Measurements from ENCODE around the gene KIFC3.
"Not testable (repeated sequence)": the region's sequence is repeated elsewhere in the genome, so short reads cannot be mapped to it uniquely, and the experiment has no call there.

The KIFC3 gene

DNA sequence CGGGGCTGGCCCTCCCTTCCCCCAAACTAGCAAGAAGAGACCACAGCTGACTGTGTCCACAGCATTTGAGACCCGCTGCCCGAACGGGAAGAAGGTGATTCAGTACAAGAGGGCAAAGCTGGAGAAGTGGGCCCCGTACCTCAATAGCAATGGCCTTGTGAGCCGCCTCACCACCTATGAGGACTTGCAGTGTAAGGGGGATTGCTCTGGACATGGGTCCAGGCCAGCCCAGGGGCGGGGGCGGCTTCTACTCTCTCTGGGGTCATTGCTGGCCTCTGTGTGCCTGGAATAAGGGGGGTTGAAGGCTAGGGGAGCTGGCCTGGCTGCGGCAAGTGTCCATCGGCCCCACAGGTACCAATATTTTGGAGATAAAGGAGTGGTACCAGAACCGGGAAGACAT lies 79.6 kb downstream of the KIFC3 start:
- no peak for DNase-seq (ENCODE audit: low read depth, low spot score)

DNA sequence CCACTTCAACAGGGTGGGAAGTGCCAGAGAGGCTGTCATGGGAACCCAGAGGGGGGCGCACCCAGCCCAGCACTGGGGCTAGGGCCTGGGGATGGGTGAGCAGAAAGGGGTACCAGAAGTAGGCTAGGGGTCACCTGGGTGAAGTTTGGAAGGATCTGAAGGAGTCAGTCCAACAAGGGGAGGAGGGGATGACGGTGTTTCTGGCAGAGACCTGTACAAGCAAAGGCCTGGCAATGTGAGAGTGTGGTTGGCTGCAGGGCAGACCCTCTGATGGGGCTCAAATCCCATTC lies 80.1 kb downstream of the KIFC3 start:
- no peak for DNase-seq (ENCODE audit: low read depth, low spot score)

DNA sequence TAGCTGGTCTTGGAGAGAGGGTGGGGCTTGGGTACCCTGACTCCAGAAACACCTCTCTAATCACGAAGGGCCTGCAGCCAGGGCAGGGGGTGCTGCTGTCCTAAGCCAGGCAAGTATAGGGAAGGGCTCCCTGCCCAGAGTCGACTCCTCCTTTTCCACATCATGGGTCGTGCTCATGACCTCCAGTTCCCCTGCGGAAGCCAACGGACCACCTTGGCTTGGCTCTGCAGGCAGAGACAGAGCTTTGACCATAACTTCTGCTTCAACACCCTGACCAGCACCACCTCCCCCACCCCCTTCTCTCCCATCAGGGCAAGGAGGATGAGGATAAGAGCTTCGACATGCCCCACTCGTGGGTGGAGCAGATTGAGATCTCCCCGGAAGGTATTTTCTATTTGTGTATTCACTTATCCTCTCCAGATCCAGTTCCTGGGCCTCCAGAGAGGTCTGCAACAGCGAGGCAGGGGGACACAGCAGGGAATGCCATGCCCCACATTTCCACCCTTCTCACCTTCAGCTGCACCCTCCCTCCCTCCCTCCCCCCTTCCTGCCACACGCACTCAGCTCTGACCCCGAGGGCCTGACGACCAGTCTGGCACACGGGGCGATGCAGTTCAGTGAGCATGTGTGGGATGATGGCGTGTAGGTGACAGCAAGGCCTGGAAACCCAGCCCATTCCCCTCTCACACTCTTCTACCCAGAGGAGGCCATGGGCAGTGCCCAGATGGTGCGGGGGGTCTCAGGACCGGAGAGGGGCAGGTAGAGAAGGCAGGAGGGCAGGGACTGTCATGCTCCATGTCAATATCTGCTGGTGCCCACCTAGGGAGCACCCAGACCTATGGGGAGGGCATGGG lies 80.7 kb downstream of the KIFC3 start:
- DNase-seq (ENCODE audit: low read depth, low spot score): no peak

DNA sequence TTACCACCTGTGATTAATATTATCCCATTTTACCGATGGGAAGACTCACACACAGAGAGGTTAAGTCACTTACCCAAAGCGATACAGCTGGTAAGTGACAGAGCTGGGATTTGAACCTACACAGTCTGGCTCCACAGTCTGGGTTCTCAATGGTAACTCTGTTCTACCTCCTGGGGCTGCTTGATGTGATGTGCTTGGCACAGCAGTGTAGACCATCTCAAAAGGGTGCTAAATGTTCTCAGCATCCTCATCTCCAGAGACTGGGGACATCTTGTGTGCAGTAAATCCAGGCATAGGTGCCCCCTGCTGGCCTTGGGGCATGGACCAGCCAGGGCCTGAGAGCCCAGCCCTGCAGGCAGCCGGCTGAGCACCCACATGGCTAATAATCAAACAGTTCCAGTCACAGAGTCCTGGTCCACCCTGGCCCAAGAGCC lies 82.1 kb downstream of the KIFC3 start:
- DNase-seq (ENCODE audit: low read depth, low spot score): no peak

DNA sequence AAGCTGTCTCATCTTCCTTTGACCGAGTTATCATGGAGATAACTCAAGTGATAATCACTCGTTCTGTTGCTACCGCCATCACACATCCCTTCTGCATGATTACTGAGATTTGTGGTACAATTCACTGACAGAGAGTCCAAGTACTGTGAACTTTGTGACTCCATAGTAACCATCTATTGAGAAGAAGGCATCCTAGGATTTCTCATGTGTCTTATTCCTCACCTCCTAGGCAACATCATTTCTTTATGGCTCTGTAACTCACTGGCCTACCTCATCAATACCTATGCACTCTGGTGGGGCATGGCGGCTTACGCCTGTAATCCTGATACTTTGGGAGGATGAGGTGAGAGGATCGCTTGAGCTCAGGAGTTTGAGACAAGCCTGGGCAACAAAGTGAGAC lies 88.2 kb downstream of the KIFC3 start:
- no peak for DNase-seq (ENCODE audit: low read depth, low spot score)

DNA sequence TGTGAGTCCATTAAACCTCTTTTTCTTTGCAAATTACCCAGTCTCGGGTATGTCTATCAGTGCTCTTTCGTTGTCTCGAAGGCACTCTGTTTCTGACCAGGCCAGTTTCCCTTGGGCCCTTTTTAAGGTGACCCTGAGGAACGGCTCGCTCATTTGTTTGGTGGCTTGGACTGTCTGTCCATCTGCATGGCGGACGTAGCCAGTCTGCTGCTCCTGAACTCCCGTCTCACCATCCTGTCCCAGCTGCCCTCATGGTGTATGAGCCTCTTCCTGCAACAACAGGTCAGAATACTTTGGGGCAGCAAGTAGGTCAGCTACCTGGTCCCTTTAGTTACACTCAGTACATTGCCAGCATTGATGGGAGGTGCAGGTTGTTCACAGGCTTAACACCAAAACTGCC lies 88.7 kb downstream of the KIFC3 start:
- no peak for DNase-seq (ENCODE audit: low read depth, low spot score)

DNA sequence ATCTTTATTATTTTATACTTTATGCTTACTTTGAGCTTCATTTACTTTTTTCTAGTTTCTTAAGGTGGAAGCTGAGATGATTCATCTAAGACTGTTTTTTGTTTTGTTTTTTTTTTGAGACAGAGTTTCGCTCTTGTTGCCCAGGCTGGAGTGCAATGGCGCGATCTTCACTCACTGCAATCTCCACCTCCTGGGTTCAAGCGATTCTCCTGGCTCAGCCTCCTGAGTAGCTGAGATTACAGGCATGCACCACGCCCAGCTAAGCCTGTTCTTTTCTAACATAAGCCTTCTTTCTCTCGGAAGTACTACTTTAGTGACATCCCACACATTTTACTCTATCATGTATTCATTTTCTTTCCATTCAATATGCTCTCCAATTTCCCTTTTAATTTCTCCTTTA lies 89.7 kb downstream of the KIFC3 start:
- DNase-seq (ENCODE audit: low read depth, low spot score): not testable (repeated sequence)

DNA sequence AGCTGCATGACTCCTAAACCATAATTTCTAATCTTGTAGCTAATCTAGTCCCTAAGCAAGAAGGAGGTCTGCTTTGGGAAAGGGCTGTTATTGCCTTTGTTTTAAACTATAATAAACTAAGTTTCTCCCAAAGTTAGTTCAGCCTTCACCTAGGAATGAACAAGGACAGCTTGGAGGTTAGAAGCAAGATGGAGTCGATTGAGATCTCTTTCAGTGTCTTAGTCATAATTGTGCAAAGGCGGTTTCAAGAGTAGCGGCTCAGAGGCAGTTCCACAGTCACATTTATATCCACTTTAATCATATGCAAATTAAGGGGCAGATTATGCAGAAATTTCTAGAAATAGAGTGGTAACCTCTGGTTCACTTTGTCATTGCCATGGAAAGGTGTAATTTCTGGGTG lies 90.3 kb downstream of the KIFC3 start:
- DNase-seq (ENCODE audit: low read depth, low spot score): no peak

DNA sequence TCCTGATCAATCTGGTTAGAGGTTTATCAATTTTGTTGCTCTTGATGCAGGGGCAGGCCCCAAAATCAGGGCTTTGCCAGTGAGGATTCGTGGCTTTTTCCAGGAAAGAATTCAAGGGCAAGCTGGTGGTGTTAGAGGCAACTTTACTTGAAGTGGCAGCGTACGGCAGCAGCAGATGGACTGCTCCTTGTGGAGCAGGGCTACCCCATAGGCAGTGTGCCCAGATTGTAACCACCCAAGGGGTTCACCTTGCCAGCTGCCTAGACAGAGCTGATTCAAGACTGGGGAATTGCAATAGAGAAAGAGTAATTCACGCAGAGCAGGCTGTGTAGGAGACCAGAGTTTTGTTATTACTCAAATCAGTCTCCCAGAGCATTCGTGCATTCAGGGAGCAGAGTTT lies 90.9 kb downstream of the KIFC3 start:
- no peak for DNase-seq (ENCODE audit: low read depth, low spot score)

DNA sequence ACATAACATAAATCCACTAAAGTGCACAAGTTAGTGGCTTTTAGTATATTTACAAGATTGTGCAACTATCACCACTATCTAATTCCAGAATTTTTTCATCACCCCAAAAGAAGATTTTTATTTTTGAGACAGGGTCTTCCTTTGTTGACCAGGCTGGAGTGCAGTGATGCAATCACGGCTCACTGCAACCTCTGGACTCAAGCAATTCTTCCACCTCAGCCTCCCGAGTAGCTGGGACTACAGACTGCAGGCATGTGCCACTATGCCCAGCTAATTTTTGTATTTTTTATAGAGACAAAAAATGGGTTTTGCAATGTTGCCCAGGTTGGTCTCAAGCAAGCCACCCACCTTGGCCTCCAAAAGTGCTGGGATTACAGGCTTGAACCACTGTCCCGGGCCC lies 92.6 kb downstream of the KIFC3 start:
- DNase-seq (ENCODE audit: low read depth, low spot score): no peak
